GM12873 (cell line): ENCODE data around the gene NSUN2.

Source experiments
- TF ChIP-seq, protein P1 (sequence below): IDR thresholded peaks from 2 replicates; pipeline ENCODE4 v1.5.1; 2012; ENCODE audit warnings: low read depth, mild to moderate bottlenecking, moderate library complexity, low read length, control low read depth; ENCODE audit not compliant: insufficient read depth; ENCODE audit errors: missing control alignments

NSUN2 gene

DNA sequence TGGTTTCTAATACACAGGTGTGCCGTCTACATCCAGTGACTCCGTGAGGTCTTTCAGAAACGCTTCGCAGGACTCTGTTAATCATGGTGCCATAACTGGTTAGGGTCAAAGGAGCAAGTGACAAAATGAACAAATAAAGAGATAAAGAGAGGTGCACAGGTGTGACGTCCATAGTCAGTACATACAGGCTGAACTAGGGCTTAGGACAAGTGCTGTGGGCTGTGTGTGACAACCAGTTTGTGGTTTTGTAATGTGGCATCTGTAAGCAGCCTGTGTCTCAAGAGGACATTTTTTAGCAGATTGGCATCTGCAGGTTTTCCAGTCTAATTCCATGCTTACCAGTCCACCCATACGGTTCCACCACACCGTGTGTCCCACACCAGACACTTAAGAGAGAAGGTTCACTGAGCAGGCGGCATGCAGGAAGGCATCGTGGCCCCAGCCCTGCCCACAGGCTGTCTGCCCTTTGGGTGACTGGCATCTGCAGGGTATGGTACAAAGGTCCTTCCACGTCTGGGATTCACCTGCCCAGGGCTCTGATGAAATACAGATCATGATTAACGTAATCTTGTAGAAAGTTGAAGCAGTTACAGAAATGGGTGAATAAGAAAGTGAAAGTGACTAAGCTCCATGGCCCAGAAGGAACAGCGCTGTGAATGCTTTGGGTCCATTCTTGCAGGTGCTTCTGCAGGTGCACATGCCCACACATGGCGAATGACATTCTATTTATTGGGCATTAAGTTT, 27.3 kb upstream of the NSUN2 start:
- TF ChIP-seq, protein P1, sequence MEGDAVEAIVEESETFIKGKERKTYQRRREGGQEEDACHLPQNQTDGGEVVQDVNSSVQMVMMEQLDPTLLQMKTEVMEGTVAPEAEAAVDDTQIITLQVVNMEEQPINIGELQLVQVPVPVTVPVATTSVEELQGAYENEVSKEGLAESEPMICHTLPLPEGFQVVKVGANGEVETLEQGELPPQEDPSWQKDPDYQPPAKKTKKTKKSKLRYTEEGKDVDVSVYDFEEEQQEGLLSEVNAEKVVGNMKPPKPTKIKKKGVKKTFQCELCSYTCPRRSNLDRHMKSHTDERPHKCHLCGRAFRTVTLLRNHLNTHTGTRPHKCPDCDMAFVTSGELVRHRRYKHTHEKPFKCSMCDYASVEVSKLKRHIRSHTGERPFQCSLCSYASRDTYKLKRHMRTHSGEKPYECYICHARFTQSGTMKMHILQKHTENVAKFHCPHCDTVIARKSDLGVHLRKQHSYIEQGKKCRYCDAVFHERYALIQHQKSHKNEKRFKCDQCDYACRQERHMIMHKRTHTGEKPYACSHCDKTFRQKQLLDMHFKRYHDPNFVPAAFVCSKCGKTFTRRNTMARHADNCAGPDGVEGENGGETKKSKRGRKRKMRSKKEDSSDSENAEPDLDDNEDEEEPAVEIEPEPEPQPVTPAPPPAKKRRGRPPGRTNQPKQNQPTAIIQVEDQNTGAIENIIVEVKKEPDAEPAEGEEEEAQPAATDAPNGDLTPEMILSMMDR = no peak

DNA sequence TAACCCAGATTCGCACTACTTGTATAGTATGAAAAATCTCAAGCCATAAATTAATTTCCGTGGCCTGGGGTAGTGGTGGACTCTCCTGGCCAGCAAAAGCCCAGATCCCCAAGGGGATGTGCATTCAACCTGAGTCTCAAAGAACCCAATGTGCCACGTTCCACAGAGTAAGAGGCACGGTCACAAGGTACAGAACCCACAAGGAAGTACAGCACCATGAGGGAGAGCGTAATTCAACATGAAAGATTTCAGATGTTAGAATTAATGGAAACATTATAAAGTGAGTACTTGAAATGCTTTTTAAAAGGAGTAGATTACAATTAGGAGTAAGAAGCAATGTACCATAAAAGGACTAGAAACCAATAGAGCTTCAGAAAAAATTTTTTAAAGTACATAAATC, 23.8 kb upstream of the NSUN2 start:
- TF ChIP-seq, protein P1 = no peak

DNA sequence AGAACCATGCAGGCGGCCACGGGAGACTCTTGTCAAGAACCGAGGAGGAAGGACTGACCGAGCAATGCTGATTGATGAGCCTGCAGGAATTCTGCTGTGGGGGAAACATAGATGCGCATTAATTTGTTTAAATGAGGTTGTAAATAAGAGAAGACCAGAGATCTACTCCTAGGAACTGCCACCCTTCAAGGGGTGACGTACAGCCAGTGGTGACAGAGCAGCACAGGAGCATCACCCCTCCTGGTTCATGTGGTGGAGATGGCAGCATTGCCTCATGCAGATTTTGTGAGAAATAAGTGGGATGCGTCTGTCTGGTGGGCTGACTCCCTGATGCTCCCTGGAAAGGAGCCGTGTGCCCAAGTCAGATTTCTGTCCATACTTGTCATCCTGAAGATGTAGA, 22.6 kb upstream of the NSUN2 start:
- TF ChIP-seq, protein P1 = no peak

DNA sequence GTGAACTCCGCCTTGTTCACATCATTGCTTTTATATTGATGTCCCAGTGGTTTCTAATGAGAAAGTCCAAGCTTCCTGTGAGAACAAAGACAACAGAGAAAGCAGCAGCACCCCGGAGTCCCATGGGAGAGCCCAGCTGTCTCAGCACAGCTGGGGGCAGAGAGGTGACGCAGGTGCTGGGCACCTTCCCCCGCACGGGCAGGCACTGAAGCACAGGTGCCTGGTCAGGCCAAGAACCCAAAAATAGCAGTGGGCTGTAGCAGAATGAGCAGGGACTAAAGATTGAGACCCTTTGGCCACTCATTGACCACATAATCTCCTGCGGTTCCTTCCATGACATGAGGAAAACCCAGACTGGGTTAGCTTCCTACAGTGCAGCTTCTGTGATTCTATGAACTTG, 19.2 kb upstream of the NSUN2 start:
- TF ChIP-seq, protein P1 = no peak

DNA sequence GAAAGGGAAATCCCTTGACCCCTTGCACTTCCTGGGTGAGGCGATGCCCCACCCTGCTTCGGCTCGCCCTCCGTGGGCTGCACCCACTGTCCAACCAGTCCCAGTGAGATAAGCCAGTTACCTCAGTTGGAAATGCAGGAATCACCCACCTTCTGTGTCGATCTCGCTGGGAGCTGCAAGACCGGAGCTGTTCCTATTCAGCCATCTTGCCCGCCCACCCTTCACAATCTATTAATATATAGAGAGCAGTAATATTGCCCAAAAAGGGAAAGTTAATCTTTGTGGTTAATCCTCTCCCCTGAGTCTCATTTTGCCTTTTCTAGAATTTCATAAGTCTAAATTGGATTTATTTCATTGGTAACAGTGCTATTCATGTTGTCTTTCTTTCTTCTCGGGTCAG, 16.8 kb upstream of the NSUN2 start:
- TF ChIP-seq, protein P1 = no peak

DNA sequence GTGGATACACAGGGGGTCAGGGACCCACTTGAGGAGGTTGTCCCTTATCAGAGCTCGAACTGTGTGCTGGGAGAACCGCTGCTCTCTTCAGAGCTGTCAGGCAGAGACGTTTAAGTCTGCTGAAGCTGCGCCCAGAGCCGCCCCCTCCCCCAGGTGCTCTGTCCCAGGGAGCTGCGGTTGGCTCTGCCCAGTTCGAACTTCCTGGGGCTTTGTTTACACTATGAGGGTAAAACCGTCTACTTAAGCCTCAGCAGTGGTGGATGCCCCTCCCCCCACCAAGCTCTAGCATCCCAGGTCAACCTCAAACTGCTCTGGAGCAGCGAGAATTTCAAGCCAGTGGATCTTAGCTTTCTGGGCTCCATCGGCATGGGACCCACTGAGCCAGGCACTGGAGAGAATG, 16.3 kb upstream of the NSUN2 start:
- TF ChIP-seq, protein P1 = no peak

DNA sequence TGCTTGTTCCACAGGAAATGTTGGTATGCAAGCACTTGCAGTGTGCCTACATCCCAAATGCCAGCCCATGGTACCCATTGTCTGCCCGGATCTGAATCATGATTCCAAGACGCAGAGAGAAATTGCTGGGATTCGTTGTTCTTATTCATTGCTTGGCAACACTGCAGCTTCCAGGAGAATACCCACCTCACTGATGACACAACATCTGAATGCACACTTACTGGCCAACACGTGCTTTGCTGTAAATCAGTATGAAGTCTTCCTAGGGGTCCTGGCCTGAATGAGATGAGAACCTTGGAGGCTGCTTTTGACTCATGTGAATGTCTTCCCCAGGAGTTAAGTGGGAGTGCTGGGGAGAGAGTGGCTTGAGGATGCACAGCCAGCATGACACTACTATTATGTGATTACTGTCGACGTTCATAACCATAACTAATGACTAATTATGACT, 12.0 kb upstream of the NSUN2 start:
- TF ChIP-seq, protein P1 = no peak

DNA sequence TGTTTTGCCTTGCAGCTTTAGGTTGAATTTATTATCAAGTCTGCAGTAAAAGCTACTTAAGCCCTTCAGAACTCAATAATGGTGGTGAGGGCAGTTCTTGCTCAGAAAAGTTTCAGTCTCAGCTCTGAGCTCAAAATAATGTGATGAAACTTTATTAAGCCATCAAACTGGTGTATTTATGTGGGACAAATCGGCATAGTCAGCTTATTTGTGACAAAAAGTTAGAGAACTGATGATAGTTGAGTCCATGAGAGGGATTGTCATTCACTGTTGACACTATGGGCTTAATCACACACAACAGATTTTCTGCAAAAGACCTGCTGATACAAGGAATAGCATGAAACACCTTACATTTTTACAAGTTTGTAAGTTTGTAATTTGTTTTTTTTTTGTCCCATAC, 9.8 kb upstream of the NSUN2 start:
- TF ChIP-seq, protein P1 = no peak
